ENCODE results near the gene ALAS1.

ALAS1 gene

DNA sequence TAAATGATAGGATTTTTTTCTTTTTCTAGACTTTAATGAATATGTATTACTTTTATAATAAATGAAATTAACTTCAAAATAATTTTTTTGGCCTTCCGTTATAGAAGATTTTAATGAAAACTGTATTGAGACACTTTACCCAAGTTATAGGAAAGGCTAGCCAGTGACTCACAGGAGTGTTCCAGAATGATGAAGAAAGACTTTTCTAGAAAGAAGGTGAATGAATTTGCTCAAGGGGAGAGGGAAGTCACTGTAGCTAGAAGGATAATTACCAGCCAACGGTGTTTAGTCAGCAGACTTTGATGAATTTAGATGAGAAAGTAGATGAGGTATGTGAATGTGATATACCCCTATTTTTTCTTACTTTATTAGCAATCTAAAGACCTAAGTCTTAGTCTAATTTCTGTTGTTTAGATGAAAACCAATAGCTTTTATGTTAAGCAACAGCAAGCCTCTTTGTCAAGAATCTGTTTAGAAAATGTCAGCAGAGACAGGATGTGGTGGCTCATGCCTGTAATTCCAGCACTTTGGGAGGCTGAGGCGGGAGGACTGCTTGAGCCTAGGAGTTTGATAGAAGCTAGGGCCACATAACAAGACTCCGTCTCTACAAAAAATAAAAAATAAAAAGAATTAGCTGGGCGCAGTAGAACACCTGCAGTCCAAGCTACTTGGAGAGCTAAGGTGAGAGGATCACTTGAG lies 3.2 kb downstream of the ALAS1 start:
- no peak for DNase-seq

DNA sequence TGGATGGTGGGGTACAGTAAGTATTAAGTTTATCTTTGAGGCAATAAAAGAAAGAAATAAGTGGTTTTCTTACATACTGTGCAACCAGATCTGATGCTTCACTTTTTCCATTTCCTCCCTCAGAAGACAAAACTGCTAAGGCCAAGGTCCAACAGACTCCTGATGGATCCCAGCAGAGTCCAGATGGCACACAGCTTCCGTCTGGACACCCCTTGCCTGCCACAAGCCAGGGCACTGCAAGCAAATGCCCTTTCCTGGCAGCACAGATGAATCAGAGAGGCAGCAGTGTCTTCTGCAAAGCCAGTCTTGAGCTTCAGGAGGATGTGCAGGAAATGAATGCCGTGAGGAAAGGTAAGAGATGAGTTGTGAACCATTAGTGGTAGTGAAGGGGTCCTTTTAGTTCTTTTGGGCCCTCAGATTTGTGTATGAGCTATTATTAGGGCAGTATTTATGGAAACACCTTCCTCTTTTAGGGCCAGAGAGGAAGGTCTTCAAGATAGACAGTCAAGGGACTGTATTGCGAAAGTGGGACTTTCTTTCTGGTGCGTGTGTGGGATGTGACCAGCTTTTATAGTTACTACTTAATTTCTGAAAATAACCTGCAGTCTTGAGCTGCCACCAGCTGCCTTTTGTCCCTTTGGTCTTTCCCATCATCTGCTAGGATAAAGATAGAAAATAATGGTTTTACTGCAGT lies 4.6 kb downstream of the ALAS1 start:
- no peak for DNase-seq

DNA sequence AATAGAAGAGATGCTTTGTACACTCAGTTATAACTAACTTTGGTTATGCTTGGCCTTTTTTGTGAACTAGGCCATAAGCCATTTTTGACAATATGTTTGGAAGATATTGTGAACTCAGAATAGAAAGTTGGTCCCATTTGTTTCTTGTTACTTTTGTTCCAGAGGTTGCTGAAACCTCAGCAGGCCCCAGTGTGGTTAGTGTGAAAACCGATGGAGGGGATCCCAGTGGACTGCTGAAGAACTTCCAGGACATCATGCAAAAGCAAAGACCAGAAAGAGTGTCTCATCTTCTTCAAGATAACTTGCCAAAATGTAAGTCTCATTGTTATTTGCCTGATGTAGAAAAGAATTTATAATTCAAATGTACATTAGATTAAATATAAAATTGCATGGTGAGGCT lies 5.7 kb downstream of the ALAS1 start:
- no peak for DNase-seq

DNA sequence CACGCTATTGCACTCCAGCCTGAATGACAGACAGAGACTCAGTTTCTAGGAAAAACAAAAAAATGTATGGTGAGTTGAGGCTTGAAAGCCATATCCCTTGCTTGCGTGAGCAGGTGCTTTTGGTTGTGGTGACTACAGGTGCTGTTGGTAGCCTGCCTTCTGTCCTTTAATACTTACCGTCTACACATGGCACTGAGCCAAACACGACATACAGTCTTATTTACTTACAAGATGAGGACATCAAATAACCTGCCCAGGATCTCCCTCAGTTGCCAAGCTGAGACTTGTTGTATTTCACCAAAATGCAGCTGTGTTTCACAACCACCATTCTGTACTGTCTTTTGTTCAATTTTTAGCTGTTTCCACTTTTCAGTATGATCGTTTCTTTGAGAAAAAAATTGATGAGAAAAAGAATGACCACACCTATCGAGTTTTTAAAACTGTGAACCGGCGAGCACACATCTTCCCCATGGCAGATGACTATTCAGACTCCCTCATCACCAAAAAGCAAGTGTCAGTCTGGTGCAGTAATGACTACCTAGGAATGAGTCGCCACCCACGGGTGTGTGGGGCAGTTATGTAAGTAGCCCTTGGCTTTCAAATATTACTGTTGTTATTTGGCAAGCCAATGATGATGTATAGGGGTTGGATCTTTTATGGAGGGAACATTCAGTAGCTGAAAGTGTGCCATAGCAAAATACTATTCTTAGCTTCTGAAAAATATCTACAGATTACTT lies 6.5 kb downstream of the ALAS1 start:
- no peak for DNase-seq

DNA sequence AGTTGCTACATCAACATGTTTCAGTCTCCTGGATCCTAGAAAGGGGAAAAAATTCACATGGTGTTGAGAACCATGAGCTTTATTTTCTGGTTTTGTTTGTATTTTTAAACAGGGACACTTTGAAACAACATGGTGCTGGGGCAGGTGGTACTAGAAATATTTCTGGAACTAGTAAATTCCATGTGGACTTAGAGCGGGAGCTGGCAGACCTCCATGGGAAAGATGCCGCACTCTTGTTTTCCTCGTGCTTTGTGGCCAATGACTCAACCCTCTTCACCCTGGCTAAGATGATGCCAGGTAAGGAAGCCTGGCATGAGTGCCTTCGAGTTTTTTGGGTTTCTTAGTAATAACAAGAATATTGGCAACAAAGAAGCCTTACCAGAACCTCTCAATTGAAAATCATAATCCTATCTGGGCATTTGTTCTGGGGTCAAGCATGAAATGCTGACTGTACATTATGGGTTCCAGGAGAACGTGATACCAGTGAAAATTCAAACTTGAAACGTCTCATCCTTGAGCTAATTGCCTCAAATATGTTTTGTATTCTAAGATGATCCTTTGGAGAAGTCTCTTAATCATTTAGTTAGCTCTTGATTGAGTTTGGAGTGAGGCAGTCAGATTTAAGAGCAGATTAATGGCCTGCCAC lies 7.9 kb downstream of the ALAS1 start:
- no peak for DNase-seq

DNA sequence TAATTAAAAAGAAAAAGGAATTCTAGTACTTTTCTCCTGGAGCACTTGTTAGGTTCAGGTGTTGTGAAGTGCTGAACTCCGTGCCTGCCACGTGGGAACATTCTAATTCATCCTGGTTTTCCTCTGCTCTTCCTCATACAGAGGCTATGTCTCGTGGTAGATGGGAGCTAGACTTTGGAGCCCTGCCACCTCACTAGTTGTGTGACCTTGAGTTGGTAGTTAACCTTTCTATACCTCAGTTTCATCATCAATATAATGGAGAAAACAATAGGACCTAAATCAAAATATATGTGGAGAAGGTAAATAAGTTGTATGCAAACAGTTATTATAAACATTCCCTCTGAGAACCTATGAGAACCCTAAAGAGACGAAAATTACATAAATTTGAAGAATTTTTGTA lies 10.6 kb downstream of the ALAS1 start:
- no peak for DNase-seq

DNA sequence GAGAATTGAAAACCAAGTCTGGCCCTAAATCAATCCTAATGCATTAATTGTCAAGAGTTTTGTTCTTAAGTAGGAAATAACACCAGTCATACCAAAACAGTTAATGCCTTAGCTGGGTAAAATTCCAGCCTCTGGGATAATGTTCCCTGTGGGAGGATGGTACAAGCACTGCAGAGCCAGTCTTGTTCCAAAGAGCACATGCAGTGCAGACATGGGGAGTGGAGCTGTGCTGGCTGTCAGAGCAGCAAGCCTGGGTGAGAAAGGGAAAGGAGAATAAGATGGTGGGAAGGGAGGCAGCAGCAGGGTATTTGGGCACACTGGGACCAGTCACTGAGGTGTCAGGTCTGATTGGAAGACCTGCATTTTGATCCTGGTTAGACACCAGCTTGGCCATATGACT lies 12.1 kb downstream of the ALAS1 start:
- DNase-seq = no peak

DNA sequence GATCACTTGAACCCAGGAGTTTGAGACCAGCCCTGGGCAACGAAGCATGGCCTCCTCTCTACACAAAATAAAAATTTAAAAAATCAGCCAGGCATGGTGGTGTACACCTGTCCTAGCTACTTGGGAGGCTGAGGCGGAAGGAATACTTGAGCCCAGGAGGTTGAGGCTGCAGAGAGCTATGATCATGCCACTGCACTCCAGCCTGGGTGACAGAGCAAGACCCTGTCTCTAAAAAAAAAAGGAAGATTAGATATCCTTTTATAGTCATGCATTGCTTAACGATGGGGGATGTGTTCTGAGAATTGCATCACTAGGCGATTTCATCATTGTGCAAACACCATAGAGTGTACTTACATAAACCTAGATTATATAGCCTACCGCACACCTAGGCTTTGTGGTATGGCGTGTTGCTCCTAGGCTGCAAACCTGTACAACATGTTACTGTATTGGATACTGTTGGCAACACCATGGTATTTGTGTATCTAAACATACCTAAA lies 12.6 kb downstream of the ALAS1 start:
- no peak for DNase-seq

DNA sequence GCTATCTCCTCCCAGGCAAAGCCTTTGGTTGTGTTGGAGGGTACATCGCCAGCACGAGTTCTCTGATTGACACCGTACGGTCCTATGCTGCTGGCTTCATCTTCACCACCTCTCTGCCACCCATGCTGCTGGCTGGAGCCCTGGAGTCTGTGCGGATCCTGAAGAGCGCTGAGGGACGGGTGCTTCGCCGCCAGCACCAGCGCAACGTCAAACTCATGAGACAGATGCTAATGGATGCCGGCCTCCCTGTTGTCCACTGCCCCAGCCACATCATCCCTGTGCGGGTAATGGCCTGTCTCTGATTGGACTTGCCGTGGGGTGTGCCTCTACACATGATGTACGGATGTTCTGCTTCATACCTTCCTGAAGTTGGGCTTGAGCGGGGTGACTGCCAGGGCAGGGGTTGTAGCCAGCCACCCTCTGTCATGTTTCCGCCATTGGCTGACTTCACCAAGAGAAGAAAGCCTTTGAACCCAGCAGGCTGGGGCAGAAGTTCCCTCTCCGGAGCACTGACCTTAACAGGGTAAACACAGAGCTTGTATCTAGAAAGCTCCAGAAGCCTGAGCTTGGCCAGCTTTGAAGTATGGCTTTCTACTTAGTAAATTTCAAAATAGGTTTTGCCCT lies 13.4 kb downstream of the ALAS1 start:
- no peak for DNase-seq

DNA sequence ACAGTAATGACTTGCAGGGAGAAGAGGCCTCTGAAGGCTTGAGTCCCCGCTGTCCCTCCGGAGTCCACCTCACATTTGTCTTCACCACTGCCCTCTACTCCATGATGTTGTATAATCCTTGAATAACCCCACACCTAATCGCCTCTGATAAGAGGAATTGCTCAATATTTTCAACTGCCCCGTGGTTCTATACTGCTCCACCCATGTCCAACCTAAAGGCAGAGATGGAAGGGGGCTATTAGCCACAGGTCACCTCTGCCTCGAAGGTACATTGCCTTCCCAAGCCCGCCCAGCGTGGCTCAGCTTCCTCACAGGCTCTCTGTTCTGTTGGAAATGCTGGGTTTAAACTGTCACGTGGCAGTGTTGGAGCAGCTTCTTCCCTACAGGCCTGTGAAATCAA lies 15.0 kb downstream of the ALAS1 start:
- DNase-seq = no peak

DNA sequence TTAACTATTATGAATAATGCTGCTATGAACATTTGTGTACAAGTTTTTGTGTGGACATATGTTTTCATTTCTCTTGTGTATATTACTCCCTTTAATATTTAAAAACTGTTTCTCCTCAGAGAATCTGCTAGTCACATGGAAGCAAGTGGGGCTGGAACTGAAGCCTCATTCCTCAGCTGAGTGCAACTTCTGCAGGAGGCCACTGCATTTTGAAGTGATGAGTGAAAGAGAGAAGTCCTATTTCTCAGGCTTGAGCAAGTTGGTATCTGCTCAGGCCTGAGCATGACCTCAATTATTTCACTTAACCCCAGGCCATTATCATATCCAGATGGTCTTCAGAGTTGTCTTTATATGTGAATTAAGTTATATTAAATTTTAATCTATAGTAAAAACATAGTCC lies 15.9 kb downstream of the ALAS1 start:
- DNase-seq = no peak

DNA sequence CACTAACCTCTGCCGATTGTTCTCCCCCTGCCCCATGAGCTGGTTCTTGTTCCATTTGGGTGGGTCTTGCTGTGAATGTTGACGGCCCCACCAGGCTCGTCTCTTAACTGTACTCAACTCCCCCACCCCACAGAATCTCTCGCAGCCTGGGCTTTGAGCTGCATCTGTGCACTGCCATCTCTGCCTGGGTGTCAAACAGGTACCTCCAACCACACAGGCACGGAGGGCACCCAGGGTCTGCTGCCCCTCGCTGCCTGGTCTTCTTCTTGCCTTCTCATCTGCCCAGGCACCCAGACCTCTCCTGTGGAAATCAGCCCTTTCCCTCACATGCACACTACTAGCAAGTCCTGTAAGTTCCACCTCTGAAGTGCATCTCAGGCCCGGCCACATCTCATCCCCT lies 17.4 kb downstream of the ALAS1 start:
- DNase-seq = no peak

DNA sequence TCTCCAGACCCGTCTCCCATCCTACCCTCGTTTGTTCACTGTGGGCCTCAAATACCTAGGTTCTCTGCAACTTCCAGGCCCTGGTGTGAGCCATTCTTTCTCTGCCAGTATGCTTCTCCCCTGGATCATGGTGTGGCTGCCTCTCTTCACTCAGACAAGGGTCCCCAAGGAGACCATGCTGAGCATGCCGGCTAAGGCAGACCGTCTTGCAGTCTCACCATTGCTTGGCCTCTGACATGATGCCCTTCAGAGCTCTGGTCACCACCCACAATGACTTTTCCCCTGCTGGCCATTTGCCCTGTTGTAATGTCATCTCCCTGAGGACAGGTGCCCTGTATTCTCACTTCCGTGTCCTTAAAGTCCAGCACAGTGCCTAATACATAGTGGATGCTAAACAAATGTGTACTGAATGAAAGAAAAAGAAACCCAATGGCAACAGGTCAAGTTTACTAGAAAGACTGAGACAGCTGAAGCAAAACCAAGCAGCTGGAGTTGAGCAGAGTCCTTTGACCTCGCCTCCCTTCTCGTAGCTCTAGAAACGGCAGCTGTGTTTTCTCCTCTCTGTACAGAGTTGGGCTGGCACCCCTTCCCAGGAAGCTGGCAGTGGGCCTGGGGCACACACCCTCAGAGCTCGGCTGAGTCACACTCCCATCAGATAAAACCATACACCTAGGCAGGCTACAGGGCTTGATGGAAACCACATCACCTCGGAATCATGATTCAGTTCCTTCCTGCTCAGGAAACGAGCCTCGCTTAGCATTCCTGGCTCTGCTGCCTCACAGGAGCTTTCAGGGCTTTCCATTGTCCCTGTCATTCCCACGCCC lies 18.8 kb downstream of the ALAS1 start:
- peak in 3 of 5 donors; percentile 32 to 42 (median 42) for DNase-seq

DNA sequence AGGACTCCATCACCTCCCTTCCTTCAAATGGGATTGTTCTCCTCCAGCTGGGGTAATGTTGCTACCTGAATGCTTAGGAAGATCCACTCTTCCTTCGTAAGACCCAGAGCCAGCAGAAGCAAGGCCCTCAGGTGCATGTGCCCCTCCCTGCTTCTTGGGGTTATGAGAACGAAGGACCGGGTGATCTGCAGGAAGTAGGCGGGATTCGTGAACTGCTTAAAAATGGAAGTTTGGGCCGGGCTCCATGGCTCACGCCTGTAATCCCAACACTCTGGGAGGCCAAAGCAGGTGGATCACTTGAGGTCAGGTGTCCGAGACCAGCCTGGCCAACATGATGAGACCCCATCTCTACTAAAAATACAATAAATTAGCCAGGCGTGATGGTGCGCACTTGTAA lies 19.4 kb downstream of the ALAS1 start:
- DNase-seq = no peak

DNA sequence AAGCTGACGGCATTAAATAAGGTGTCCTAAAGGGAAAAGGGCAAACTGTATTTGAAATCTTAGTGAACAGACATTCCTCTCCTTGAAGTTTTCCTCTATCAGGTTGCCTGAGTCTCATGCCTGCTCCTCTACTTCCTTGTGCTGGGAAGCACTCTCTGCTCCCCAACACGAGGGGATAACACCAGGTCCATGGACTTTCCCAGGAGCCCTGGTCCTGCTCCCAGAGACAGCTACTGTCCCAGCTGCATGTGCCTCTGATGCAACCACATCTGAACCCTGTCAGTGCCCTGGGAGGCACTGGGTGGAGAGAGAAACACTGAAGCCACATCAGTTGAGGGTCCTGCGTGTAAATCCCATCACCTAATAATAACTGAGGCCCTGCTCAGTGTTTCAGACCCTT lies 20.1 kb downstream of the ALAS1 start:
- no peak for DNase-seq

DNA sequence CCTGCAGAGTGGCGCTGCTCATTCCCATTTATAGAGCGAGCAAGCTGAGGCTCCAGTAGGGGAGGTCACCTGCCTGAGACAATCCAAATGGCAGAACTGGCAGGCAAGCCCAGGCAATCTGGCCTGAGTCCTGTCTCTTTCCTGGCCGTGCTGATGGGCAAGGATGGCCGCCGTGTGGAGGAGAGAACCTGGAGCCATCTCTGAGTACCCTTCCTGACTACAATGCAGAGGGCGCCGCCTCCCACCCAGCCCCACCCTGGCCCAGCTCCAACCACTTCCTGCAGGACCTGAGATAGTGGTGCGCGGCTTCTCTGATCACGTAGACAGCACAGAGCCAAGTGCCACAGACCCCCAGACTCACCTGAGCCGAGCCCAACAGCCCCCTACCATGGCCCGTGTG lies 20.5 kb downstream of the ALAS1 start:
- DNase-seq = peak in 1 of 5 donors; percentile 55

DNA sequence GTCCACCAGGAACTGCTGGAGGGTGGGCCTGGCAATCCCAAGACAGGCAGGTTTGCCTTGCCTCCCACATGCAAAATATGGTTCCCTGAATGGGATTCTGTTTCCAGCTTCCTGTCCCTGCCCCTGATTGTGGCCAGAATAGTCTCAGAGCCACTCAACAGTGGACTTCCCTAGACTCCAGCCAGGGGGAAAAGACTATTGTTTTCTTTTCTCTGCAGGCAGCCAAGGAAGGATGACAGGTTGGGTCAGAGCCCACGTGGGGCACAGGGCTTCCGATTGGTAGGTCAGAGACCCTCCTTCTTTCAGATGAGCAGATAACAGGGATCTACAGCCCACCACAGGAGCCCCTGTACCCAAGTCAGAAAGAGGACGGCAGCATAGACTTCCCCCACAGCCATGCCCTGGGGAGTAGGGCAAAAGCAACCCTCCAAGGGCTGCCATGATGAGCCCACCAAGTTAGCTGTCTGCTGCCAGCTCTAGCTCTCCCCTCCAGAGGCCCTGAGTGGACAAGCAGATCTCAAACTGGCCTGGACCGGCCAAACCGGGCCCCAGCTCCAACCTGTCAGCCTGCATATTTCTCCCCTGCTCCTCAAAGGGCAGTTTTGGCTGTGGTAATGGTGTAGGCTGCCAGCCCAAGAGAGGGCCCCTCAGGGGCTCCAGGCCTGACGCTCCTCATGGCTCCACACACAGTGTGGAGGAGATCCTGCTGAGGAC lies 21.1 kb downstream of the ALAS1 start:
- no peak for DNase-seq

DNA sequence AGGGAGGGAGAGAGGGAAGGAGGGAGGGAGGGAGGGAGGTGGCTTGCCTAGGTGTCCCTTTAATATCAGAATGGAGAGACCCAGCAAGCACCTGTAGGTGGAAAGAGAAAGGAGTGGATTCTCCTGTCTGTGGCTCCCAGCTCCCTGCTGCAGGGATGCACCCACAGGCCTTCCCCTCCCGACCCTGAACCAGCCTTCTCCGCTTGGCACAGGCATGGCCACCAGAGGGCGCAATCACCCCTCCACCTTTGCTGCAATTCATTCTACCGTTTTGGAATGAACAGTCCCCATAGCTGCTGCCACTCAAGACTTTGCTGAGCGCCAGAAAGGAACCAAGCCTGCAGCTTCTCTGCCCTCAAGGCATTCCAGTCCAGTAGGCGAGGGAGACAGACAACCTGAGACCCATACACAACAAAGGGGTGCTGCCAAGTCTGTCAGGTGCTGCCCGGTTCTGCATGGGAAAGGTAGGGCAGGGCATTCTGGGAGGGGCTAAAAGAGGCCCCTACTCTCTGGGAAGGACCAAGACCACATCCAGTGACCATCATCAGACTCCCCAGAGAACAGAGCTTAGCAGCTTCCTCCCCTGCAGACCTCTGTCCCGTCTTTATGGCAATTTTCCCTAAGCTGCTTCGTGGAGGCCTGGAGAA lies 22.5 kb downstream of the ALAS1 start:
- peak; percentile 68 to 86 (median 79) for DNase-seq

DNA sequence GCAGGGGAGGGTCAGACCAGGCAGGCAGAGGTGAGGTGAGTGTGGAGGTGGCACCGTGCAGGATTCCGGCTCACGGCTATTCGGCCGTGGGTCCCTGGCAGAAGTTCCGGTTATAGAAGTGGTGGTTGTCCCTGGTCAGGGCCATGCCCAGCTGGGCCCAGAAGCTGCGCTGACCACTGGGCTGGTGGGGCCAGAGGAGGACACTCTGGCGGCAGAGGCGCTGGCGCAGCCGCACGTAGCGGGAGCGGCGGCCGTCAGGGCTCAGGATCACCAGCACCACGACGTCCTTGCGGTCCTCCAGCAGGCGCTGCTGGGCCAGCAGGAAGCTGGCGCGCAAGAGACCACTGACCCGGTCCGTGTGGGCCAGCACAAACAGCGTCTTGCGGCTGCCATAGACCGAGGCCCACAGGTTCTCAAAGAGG lies 23.2 kb downstream of the ALAS1 start:
- DNase-seq = no peak

DNA sequence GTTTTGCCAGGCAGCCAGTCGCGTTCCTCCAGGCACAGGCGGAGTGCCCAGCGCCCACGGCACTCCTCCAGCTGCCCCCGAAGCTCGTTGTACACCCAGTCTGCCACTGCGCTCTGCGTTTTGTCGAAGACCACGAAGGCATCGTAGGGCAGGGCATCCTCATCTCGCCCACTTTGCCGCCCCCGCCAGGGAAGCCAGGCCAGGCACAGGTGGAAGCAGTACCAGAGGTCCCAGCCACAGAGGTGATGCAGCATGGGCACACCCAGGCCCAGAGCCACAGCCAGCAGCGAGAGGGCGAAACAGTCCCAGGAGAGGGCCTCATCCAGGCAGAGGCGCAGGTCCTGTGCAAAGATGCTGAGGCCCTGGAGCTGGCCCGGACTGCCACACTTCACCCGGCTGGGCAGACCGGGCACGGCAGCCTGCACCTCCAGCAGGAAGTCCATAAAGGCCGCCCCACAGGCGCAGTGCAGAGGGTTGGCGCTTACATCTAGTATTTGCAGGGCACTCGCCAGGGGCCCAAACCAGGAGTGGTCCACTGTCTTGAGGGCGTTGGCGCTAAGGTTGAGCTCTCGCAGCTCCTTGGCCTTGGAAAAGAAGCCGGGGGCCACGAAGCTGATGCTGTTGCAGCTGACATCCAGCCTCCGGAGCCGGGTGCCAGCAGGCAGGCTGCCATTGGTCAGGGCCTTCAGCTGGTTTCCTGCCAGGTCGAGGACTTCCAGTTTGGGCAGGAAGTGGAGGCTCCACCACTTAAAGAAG lies 23.8 kb downstream of the ALAS1 start:
- peak in 4 of 5 donors; percentile 47 to 75 (median 59) for DNase-seq
